Esophagus muscularis mucosa (tissue), 4 donors: ENCODE measurements around the gene ASAP2. TPM values are rescaled to one million over a fixed set of nuclear protein-coding genes. Genes with fewer than 3 reads are reported as not detected.

ENCODE experiments used
- DNase-seq: peaks from one replicate; pipeline ENCODE4 v3.0.0-alpha.2; 2017; ENCODE audit errors: extremely low spot score
- H3K27ac ChIP-seq, 4 donors: fragments of 200-600 bp; sonication (generic); replicated peaks in 1 of 4; 1 replicate in 3 of 4; 2 replicates in 1 of 4; pipeline ENCODE4 v1.5.1; 2016 to 2019; ENCODE audit warnings: mild to moderate bottlenecking in 1 of 4
- H3K27me3 ChIP-seq, 4 donors: fragments of 200-600 bp; sonication (generic); one replicate each; pipeline versions ENCODE4 v1.5.1 to v1.6.0; 2016 to 2019
- H3K36me3 ChIP-seq, 4 donors: fragments of 200-600 bp; sonication (generic); one replicate each; pipeline ENCODE4 v1.5.1; 2016 to 2019
- H3K4me1 ChIP-seq, 4 donors: fragments of 200-600 bp; sonication (generic); one replicate each; pipeline ENCODE4 v1.5.1; 2016 to 2019
- H3K4me3 ChIP-seq, 4 donors: fragments of 200-600 bp; sonication (generic); 1 replicate in 2 of 4; 2 replicates in 2 of 4; pipeline ENCODE4 v1.5.1; 2016 to 2019; ENCODE audit warnings: mild to moderate bottlenecking in 4 of 4, moderate library complexity in 1 of 4
- H3K9me3 ChIP-seq, 4 donors: fragments of 200-600 bp; sonication (generic); 1 replicate in 3 of 4; 2 replicates in 1 of 4; pipeline ENCODE4 v1.5.1; 2016 to 2019
- CTCF ChIP-seq, 3 experiments: fragments of 200-600 bp in 2 of 3; fragments of 450-650 bp in 1 of 3; sonication (generic) in 2 of 3; IDR thresholded peaks; one replicate each; pipeline ENCODE4 v1.5.1; 2017 to 2019; ENCODE audit warnings: antibody characterized with exemption in 3 of 3, mild to moderate bottlenecking in 2 of 3, moderate library complexity in 1 of 3
- EP300 ChIP-seq: sonication (generic); formaldehyde crosslinking; IDR thresholded peaks from one replicate; pipeline ENCODE4 v1.6.1; 2017; ENCODE audit warnings: antibody characterized with exemption
- POLR2A ChIP-seq: fragments of 450-650 bp; IDR thresholded peaks from one replicate; pipeline ENCODE4 v1.6.1; 2017; ENCODE audit warnings: antibody characterized with exemption, moderate library complexity, mild to moderate bottlenecking, low read depth
- POLR2AphosphoS5 ChIP-seq, 2 donors: sonication (generic); formaldehyde crosslinking; IDR thresholded peaks; one replicate each; pipeline ENCODE4 v1.6.1; 2017; ENCODE audit warnings: antibody characterized with exemption in 2 of 2
- WGBS: methylation state at CpG from one replicate; pipeline ENCODE4 v1.1.5; 2018; 5-methylcytosine and 5-hydroxymethylcytosine counted together
- intact Hi-C: fragments of 100-400 bp; cut with DNase I; formaldehyde crosslinking; loops from one replicate; pipeline ENCODE4 v1.15.1; 2023
- total RNA-seq, 4 donors: library from RNA; depleted of rRNA; stranded (reverse); fragments of >200 nt; gene quantifications; one replicate each; pipeline versions ENCODE4 v1.1.0 to v1.2.1, GENCODE V29; 2016

The ASAP2 gene
- total RNA-seq, 4 donors from 2014 or later, result 18.7 to 24.0 (median 21.3) TPM

GRCh38 chr2:9318461-9319337 lies 112.1 kb downstream of the ASAP2 start:
- peak overlapping the region in 1 of 4 donors; percentile 2 for H3K4me3 ChIP-seq
- intact Hi-C loops, result loop anchor here (5.0 kb wide), 1 partner anchor 111 kb away; the partner anchor contains the start of gene ASAP2
- peaks cover 0 to 10% (median 8%) of the 10 kb centered on the region in 4 donors for H3K36me3 ChIP-seq
- no peaks in the 10 kb centered on the region for H3K9me3 ChIP-seq
- TF ChIP-seq CTCF (IDR thresholded peaks at IDR 0.05), result no peak
- peak in 1 of 2 donors; percentile 8 for TF ChIP-seq POLR2AphosphoS5 (IDR thresholded peaks at IDR 0.05)
- H3K27ac ChIP-seq, result peak overlapping the region; percentile 28 to 64 (median 58)
- peaks cover 13 to 43% (median 32%) of the 10 kb centered on the region in 4 donors for H3K4me1 ChIP-seq
- no peak for DNase-seq
- 72% methylated on average over 28 of the region's 29 CpGs for WGBS
- H3K27me3 ChIP-seq, result no peaks in the 10 kb centered on the region

GRCh38 chr2:9319338-9319715 lies 112.7 kb downstream of the ASAP2 start:
- H3K4me3 ChIP-seq, result no peak overlapping the region
- no peaks in the 10 kb centered on the region for H3K27me3 ChIP-seq
- TF ChIP-seq EP300, result no peak
- TF ChIP-seq CTCF (IDR thresholded peaks at IDR 0.05), result no peak
- TF ChIP-seq POLR2A, result no peak
- TF ChIP-seq POLR2AphosphoS5 (IDR thresholded peaks at IDR 0.05), result no peak
- DNase-seq, result no peak
- peak overlapping the region; percentile 28 to 64 (median 58) for H3K27ac ChIP-seq
- H3K36me3 ChIP-seq, result peaks cover 0 to 17% (median 13%) of the 10 kb centered on the region in 4 donors
- H3K4me1 ChIP-seq, result peaks cover 13 to 43% (median 32%) of the 10 kb centered on the region in 4 donors
- intact Hi-C loops, result loop anchor here (5.0 kb wide), 1 partner anchor 112 kb away; the partner anchor contains the start of gene ASAP2
- H3K9me3 ChIP-seq, result no peaks in the 10 kb centered on the region
- 93% methylated on average over 8 of the region's 8 CpGs for WGBS

- no peak for DNase-seq
- TF ChIP-seq POLR2A (no peak), CTCF (IDR thresholded peaks at IDR 0.05) (no peak), EP300 (no peak), POLR2AphosphoS5 (IDR thresholded peaks at IDR 0.05) (no peak)
- Histone ChIP-seq H3K36me3 (peaks cover 0 to 27% (median 17%) of the 10 kb centered on the region in 4 donors), H3K27me3 (no peaks in the 10 kb centered on the region), H3K4me3 (no peak overlapping the region), H3K27ac (no peak overlapping the region), H3K9me3 (no peaks in the 10 kb centered on the region), H3K4me1 (peaks cover 13 to 31% (median 24%) of the 10 kb centered on the region in 4 donors)
- WGBS, result 87% methylated on average over 7 of the region's 7 CpGs
- intact Hi-C loops, result no loop called here
These were observed 116.0 kb downstream of the ASAP2 start for GRCh38 chr2:9322576-9322975.

- TF ChIP-seq CTCF (IDR thresholded peaks at IDR 0.05) (no peak), POLR2AphosphoS5 (IDR thresholded peaks at IDR 0.05) (no peak), POLR2A (no peak), EP300 (no peak)
- intact Hi-C loops, result no loop called here
These were observed 118.8 kb downstream of the ASAP2 start for GRCh38 chr2:9325428-9325827.

More at GRCh38 chr2:9325428-9325827, 118.8 kb downstream of the ASAP2 start:
- Histone ChIP-seq H3K4me3 (no peak overlapping the region), H3K27me3 (no peaks in the 10 kb centered on the region), H3K36me3 (peaks cover 0 to 40% (median 22%) of the 10 kb centered on the region in 4 donors), H3K4me1 (peaks cover 4 to 9% (median 9%) of the 10 kb centered on the region in 4 donors), H3K27ac (no peak overlapping the region), H3K9me3 (no peaks in the 10 kb centered on the region)
- 94% methylated on average over 3 of the region's 3 CpGs for WGBS
- no peak for DNase-seq
